Skeletal muscle cell (primary cell): ENCODE results near the gene RAC3.
A peak's percentile ranks its signal among the peaks of the same experiment; 100 is the strongest.

Source experiments
- DNase-seq: peaks from one replicate; pipeline ENCODE4 v3.0.0-alpha.2; 2010; ENCODE audit warnings: low read depth
- H3K4me3 ChIP-seq: 2 replicates; pipeline ENCODE4 v1.5.1; 2011; ENCODE audit warnings: low read depth, mild to moderate bottlenecking, control low read depth, low read length, moderate library complexity

RAC3 gene

DNA sequence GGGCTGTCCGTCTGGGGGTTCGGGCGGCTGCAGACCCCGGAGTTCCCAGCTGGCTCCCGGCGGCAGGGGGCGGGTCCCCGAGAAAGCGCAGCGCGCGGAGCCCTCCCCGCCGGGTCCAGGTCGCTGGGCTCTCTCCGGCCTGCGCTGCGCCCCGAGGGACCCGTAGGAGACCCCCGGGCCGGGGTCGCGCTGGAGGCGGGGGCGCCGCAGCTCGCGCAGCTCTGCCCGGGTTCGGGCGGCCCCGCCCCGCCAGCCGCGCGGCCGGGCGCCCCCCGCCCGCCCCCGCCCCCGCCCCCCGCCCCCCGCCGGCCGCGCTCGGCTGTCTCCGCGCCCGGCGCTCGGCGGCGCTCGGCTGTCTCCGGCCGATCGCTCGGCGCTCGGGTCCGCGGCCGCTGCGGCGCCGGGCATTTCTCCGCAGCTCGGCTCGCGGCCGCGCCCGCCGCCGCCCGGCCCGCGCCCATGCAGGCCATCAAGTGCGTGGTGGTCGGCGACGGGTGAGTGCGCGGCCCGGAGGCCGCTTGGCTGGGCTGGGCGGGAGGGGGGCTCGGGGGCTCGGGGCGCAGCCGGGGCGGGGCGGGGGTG is at the start of gene RAC3:
RAC3 (plus strand) TSS at position 376 of the 582 bp plus-strand sequence; CDS start at position 460, 84 bp downstream.
- peak within 1 kb of the TSS; percentile 74 for H3K4me3 ChIP-seq
- DNase-seq: no peak

DNA sequence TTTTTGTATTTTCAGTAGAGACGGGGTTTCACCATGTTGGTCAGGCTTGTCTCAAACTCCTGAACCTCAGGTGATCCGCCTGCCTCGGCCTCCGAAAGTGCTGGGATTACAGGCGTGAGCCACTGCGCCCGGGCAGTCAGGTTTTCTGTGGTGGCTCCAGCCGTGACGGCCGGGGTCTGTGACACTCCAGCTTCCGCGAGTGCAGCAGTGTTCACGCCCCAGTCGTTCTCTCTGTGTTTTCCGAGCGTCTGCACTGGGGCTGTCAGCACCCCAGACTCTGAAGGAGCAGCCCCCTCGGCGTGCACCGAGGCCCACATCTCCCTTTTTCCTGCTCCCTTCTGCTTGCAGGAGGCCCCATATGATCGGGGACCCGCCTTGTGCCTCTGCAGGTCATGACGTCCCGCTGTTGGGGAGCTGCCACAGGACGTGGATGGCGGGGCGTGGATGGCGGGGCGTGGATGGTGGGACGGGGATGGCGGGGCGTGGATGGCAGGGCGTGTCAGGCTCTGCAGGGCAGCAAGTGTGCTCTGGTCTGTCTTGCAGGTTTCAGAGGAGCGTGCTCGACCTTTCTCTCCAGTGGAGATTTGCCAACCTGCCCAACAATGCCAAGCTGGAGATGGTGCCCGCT is 48.4 kb upstream of the RAC3 start:
- no peak overlapping the region for H3K4me3 ChIP-seq
- no peak for DNase-seq

DNA sequence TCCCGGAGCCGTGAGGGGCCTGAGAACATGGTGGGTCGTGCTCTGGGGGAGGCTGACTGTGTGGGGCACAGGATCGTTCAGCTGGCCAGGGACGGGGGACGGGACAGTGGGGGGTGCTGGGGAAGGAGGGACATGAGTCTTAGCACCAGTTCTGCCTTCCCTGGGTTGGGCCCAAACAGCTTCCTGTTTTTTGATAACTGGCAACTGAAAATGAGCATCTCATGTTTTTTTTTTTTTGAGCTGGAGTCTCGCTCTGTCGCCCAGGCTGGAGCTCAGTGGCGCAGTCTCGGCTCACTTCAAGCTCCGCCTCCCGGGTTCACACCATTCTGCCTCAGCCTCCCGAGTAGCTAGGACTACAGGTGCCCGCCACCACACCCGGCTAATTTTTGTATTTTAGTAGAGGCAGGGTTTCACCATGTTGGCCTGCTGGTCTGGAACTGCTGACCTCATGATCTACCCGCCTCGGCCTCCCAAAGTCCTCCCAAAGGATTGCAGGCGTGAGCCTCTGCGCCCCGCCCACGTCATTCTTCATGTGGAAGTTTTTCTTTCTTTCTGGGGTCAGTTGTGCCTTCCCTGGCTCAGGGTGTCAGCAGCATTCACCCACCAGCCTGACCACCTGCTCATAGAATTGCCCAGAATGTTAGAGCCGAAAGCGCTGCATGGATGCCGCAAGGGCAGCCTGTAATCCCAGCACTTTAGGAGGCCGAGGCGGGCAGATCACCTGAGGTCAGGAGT is 47.7 kb upstream of the RAC3 start:
- no peak overlapping the region for H3K4me3 ChIP-seq
- DNase-seq: no peak

DNA sequence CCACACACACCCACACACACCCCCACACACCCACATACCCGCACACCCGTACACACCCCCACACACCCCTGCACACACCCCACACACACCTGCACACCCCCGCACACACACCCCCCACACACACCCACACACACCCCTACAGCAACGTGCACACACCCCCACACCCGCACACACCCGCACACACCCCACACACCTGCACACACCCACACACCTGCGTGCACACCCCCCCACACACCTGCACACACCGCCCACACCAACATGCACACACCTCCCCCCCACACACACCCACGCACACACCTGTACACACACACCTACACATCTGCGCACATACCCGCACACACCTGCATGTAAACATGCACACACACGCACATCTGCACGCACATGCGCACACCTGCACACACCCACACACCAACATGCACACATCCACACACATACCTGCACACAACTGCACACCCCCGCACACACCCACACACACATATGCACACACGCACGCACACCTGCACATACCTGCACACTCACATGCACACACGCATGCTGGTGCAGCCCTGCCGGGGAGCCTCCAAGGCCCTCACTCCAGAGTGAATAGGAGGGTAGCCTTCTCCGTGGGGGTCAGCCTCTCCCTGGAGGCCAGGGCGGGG is 46.6 kb upstream of the RAC3 start:
- DNase-seq: no peak

DNA sequence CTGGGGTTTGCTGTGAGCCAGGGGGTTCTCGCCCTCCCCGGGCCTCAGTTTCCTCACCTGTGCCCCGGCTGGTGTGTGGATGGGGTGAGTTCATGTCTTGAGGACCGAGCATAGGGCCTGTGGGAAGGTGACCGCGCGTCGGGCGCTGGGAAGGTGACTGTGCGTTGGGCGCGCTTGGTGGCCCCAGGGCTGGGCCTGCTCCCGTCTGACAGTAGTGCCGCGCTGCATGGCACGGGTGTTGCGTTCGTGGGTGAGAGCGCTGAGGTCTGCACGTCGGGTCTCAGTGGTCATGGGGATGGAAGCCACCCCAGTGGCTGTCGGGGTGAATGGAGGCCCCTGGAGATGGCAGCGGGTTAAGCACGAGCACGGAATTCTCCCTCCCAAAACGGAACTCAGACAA is 44.9 kb upstream of the RAC3 start:
- no peak for DNase-seq

More for the DNA sequence above, 46.6 kb upstream of the RAC3 start:
- no peak overlapping the region for H3K4me3 ChIP-seq

DNA sequence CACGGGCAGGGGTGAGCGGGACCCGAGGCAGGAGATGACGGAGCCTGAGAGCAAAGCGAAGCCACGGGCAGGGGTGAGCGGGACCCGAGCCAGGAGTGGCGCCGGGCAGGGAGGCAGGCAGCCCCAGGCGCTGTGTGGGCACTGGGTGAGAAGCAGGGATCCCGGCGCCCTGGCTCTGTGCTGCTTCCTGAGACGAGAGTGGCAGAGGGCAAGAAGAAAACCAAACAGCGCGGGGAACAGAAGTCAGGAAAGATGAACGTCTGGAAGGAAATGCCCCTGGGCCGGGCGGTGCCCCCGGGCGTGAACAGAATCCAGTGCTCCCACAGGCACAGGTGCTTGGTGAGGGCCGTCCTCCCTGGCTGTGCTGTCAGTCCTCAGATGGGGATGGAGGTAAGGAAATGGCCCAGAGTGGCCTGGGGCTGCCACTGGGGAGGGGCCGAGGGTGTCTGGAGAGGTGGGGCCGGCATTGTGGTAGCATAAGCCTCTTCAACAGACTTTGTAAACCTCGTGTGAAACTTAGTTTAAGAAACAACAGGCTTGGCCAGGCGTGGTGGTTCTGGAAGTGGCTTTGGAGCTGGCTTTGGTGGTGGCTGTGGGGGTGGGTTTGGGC is 44.2 kb upstream of the RAC3 start:
- no peak overlapping the region for H3K4me3 ChIP-seq
- DNase-seq: no peak

More for the DNA sequence above, 44.9 kb upstream of the RAC3 start:
- H3K4me3 ChIP-seq: no peak overlapping the region

DNA sequence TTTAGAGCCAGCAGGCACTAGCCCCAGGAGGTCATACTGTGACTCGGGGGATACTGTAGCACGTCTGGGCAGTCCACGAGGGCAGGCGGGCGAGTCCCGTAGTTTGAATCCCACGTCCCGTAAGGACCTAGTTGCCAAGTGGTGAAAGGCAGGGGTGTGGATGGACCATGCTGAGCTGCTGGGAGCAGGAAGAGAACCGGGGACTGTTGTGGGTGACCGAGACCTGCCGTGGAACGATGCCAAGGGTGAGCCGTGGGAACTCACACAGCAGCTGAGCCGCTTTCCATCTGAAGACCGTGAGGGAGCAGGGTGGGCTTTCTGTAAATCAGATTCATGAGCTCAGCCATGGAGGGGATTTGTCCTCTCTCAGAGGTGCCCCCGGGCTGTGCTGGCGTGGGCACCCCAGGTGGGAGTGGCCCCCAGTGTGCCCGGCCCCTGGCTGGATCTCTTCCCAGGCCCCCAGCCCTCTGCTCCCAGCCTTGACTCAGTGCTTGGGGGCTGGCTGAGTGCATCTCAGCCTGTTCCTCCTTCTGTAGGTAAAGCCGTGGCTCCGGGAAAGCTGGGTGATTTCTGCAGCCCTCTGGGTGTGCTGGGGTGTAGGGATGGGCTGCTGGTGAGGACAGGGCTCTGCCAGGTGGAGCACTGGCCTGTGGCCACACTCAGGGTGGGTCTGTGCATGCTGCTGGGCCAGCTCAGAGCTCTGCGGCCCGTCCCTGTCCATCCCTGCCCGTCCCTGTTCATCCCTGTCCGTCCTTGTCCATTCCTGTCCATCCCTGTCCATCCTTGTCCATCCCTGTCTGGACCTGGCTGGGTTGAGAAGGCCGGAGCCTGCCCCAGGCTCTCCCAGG is 40.4 kb upstream of the RAC3 start:
- no peak for DNase-seq
- H3K4me3 ChIP-seq: no peak overlapping the region

DNA sequence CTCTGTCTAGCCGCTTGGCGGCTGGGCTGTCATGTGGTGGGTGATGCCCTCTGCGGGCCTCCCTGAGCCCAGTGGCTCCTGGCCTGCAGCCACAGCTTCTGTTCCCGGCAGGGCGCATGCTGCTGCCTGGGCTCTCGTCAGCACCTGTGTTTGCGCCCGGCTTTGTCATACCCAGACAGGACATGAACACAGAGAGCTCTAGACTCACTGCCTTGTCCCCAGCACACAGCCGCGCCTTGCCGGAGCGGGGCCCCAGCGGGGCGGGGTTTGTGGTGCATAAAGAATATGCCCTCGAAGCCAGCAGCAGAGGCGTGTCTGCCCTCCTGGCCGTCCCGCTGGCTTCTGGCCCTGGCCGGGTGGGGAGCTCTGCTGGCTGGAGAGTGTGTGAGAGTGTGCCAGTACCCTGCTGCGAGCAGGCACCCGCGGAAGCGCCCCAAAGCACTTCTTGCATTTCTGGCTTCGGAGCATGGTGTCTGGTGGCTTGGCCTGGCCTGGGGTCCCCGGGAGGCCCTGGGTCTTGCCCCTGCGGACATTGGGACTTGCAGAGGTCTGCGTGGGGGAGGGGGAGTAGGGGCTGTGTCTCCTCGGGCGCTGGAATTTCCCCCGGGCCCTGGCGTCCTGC is 39.7 kb upstream of the RAC3 start:
- DNase-seq: no peak
- H3K4me3 ChIP-seq: no peak overlapping the region

DNA sequence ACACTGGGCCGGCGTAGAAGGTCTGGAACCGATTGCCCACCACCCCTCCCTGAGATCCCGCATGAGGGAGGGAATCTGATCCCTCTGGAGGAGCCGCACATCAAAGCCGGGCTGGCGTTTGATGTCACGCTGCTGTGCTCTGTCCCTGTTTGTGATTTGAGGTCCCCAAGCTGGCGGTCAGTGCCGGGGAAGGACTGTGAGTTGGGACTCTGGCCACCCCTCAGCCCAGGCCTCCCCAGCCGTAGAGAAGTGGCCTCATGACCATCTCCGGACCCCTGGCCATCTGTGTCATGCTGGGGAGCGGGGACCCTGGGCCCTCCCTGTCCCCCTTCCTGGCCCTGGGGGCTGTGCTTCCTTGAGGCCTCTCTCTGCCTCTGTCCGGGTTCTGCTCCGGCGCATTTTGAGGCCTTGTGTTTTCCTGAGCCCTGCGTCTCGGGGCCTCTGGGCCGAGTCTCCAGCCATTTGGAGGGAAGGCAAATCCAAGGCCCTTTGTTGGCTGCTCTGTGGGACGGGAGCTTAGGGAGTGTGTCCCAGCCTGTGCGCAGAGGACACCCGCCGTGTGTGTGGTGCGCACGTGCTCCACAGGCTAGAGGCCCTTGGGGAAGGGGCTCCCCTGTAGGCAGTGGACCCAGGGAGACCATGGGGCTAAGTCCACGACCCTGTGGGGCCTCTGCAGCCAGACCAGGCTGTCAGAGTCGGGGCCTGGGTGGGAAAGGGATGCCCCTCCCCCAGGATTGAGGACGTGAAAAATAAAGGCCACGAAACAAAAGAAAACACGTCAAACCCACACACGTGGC is 39.0 kb upstream of the RAC3 start:
- H3K4me3 ChIP-seq: no peak overlapping the region

DNA sequence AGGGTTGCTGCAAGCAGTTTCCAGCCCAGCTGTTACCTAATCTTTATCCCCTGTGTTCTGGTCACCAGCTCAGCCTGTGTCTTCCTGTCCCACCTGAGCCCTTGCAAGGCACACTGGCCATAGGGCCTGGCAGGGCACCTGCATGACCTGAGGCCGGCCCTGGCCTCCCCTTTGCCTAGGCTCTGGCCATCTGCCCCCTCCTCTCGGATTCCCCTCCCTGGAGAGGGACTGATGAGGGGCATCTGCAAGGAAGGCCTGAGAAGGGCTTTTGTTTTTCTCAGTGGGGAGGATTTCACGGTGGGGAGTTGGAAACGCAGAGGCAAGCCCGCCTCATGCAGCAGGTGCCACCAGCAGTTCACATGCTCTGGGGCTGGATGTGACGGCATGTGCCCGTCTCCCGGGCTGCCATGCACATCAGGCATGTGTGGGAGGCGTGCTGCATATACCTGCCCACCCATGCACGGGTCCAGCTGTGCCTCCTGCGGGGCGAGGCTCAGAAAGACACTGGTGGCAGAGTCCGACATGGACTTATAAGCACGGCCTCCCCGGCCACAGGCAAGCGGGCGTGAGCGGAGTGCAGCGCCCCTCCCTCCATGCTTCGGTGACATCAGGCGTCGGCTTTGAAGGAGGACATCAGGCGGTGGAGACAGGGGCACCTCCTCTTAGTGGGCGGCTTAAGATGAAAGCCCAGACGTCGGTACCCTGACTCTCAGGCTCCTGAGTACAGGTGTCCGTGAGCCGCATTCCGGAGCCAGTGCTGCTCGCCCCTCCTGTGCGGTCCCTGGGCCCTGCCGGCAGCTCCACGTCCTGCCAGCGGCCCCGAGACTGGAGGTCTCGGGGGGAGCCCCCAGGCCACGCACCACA is 37.5 kb upstream of the RAC3 start:
- DNase-seq: no peak
- no peak overlapping the region for H3K4me3 ChIP-seq

More for the DNA sequence above, 39.0 kb upstream of the RAC3 start:
- no peak for DNase-seq

DNA sequence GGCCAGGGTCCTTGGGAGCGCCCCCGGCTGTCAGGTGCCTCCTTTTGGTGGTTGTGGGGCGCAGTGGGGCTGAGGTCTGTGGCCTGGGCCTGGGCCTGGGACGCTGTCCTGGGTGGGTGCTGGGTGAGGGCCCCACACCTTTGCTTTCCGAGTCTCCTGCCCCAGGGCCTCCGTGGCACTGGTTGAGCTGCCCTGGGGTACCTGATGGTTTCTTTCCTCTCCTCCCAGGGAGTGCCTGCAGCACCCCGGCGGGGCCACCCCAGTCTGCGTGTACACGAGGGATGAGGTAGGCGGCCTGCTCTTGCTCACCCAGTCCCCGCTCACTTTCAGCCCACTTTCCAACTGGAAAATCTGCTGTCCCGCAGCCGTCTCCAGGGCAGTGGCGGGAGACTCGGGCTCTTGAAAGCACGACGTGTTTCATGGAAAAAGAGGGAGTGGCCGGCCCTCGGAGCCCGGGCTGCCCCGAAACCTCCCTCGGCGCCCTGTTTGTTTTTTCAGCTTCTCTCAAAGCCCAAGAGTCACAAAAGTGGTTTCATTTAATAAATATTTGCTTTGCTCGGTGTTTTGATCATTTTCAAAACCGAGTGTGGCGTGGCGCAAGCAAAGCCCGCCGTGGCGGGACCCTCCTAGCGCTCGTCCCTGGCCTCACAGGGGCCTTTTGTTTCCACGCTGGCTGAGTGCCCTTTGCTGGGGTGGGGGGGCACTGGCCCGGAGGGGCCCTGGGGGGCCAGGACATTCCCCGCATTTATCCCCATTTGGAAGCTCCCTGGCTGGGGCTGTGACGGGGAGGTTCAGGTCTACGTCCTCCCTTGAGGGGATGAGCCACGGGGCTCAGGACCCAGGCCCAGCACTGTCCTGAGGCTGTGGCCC is 36.6 kb upstream of the RAC3 start:
- no peak overlapping the region for H3K4me3 ChIP-seq
- no peak for DNase-seq

DNA sequence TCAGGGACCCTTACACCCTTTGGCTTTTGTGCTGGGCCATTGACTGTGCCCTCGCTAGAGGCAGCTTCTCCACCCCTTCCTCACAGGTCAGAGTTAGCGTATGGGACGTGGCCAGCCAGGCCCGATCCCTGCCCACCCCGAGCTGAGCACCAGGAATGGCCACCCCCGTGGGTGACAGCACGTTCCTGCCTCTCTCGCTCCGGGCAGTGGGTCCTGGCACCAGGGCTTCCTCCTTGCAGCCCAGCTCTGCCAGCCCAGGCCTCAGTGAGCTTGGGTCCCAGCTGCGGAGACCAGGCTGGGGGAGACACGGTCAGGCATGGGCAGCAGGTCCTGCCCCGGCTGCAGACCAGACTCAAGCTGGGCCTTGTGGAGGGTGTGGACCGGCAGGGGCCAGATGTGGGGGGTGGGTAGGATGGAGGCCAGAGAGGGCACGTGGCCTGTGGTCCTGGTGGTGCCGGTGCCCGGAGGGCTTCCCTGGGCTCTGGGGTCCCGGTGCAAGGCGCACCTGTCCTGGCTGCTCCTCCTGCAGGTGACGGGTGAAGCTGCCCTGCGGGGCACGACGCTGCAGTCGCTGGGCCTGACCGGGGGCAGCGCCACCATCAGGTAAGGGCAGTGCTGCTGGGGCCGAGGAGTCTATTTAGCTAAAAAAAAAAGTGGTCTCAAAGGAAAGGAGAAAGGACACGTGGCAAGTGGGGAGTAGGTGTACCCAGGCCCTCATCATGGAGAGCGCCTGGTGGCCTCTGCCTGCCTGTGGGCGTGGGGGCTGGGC is 35.8 kb upstream of the RAC3 start:
- no peak overlapping the region for H3K4me3 ChIP-seq
- DNase-seq: no peak

DNA sequence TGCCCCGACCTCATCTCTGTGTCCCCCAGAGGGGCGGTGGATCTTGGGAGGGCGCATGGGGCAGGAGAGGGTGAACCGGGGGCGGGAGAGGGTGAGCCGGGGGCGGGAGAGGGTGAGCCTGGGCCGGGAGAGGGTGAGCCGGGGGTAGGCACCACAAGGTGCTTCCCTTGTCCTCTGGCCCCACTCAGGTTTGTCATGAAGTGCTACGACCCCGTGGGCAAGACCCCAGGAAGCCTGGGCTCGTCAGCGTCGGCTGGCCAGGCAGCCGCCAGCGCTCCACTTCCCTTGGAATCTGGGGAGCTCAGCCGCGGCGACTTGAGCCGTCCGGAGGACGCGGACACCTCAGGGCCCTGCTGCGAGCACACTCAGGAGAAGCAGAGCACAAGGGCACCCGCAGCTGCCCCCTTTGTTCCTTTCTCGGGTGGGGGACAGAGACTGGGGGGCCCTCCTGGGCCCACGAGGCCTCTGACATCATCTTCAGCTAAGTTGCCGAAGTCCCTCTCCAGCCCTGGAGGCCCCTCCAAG is 35.2 kb upstream of the RAC3 start:
- no peak for DNase-seq
- no peak overlapping the region for H3K4me3 ChIP-seq

DNA sequence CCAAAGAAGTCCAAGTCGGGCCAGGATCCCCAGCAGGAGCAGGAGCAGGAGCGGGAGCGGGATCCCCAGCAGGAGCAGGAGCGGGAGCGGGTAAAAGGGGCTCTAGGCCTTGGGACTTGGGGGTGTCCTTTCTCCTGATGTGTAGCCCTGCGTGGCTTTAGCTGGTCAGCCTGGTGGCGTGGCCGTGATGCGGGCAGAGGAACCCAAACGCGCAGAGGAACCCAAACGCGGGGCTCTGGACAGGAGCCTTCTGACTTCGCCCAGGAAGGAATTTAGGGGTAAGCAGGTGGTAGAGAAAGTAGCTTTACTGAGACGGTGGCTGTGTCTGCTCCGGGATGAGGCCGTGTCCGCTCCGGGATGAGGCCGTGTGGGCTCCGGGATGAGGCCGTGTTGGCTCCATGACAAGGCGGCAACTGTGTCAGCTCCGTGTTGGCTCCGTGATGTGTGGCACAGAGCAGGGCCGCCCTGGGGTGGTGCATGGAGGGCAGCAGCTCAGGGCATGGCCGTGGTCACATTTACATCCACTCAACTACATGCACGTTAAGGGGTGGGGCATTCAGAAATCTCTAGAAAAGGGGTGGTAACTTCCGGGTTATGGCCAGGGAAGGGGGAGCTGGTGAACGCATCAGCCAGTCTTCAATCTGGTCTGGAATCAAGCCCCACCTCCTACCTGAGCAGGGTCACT is 34.6 kb upstream of the RAC3 start:
- no peak for DNase-seq
- no peak overlapping the region for H3K4me3 ChIP-seq

DNA sequence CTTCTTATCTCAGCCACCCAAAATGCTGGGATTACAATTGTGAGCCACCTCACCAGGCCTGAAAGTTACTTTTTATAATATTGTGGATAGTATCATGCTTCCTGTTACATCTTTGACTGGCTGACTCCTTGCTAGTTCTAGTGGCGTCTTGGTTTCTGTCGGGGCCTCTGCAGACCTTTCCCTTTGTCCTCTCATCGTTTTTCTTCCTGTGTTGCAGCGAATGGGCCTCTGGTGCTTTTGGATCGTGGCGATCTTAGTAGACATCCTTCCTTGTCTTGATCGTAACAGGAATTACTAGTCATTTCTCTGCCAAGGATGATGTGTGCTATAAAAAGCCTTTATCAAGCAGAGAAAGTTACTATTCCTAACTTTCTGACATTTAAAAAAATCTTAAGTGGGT is 33.3 kb upstream of the RAC3 start:
- no peak overlapping the region for H3K4me3 ChIP-seq
- DNase-seq: no peak
